ENCODE measurements around the gene BIRC3. TPM values are rescaled to one million over a fixed set of nuclear protein-coding genes. Genes with fewer than 3 reads are reported as not detected.

BIRC3 gene
- total RNA-seq, 6 experiments from 2014 or later = 1.6 to 106 (median 15.2) TPM

DNA sequence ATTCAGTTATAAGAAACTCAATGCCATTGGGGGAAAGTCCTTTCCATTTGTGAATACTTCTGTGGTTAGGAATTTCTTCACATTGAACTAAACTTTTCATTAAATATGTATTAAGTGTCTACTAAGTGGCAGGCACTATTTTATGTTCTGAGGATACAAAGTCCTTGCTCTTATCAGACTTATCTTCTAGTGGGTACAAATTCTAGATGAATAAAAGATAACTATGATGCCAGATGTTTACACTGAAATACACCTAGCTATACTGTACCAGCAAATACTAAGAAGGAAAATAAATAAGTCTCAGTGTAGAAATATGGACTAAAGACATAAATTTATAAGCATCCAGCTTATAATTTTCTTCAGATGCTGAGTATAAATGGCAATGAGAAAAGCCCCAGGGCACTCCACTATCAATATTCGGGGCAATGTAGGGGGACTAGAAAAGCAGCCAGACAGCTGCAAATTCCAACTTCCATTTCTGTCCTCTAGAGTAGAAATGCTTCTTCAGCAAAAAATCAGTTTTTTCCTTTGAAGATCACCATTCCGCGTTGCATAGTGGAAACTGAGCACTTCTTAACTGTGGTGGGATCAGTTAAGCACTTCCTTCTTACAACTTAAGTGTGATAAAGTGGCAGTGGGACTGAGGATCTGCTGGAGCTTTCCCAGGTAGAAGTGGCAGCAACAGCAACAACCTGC is 11.8 kb upstream of the BIRC3 start:
- Histone ChIP-seq H3K27me3 (no peaks in the 10 kb centered on the region), H3K36me3 (no peaks in the 10 kb centered on the region), H3K27ac (no peak overlapping the region), H3K4me3 (no peak overlapping the region), H3K4me1 (no peaks in the 10 kb centered on the region), H3K9me3 (no peaks in the 10 kb centered on the region)
- ATAC-seq = no peak
- TF ChIP-seq CTCF (IDR thresholded peaks at IDR 0.05) (no peak), POLR2A (IDR thresholded peaks at IDR 0.05) (no peak)
- intact Hi-C loops (cut with DNase I) = no loop called here
- 56% methylated on average over 3 of the region's 3 CpGs for WGBS (ENCODE audit: insufficient coverage, low coverage, low lambda C conversion rate, missing lambda C conversion rate)
- no peak for DNase-seq

GRCh38 chr11:102306048-102306597 is 11.2 kb upstream of the BIRC3 start:
- no peaks in the 10 kb centered on the region for H3K4me1 ChIP-seq
- H3K9me3 ChIP-seq = no peaks in the 10 kb centered on the region
- H3K4me3 ChIP-seq = no peak overlapping the region
- no peaks in the 10 kb centered on the region for H3K36me3 ChIP-seq
- no peaks in the 10 kb centered on the region for H3K27me3 ChIP-seq
- H3K27ac ChIP-seq = no peak overlapping the region
- no peak for TF ChIP-seq CTCF (IDR thresholded peaks at IDR 0.05)
- no peak for TF ChIP-seq POLR2A (IDR thresholded peaks at IDR 0.05)
- intact Hi-C loops (cut with DNase I) = no loop called here
- ATAC-seq = peak in 2 of 4 donors; percentile 25 to 36
- no peak for DNase-seq
- 95% methylated on average over 5 of the region's 5 CpGs for WGBS (ENCODE audit: insufficient coverage, low coverage, low lambda C conversion rate, missing lambda C conversion rate)

DNA sequence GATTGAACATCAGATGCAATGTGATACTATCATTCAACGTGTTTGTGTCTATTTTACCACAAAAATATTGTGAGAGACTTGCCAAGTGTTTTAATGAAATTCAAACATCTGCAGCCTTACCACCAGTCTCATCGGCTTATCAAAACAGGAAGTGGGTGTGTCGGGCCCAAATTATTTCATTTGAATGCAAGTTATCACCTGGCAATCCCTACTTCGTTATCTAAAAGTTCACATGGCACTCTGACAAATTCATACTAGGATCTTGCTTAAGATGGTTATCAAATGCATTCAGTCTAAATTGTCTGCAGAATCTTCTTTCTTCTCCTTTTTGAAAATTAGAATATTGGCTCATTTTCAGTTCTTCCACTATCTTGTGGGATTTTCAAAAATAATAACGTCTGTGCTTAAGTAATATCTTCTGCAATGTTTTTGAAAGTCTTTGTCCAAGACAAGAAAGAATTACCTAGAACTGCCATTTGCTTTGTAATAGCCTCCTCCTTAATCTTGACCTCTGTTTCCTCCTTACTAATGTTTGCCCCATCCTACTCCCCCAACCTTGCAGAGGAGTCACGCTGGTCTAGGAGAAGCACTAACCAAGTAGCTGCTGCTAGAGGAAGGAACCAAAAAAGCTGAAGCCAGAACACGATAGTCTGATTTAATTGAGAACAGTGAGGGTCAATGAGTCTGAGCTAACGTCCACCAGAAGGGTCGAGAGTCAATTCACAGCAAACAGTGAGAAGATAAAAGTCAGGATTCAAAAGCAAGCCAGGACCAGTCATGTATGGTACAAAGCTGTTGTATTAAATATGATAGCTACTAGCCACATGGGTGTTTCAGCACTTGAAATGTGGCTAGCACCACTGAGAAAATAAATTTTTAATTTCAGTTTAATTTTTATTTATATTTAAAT is 10.2 kb upstream of the BIRC3 start:
- ATAC-seq (peak in 1 of 4 donors; percentile 46), DNase-seq (no peak)
- Histone ChIP-seq H3K4me3 (no peak overlapping the region), H3K27me3 (no peaks in the 10 kb centered on the region), H3K27ac (no peak overlapping the region), H3K36me3 (no peaks in the 10 kb centered on the region), H3K4me1 (no peaks in the 10 kb centered on the region), H3K9me3 (no peaks in the 10 kb centered on the region)
- WGBS (ENCODE audit: insufficient coverage, low coverage, low lambda C conversion rate, missing lambda C conversion rate) = 32% methylated on average over 9 of the region's 9 CpGs
- intact Hi-C loops (cut with DNase I) = no loop called here
- TF ChIP-seq CTCF (IDR thresholded peaks at IDR 0.05) (no peak), POLR2A (IDR thresholded peaks at IDR 0.05) (no peak)

DNA sequence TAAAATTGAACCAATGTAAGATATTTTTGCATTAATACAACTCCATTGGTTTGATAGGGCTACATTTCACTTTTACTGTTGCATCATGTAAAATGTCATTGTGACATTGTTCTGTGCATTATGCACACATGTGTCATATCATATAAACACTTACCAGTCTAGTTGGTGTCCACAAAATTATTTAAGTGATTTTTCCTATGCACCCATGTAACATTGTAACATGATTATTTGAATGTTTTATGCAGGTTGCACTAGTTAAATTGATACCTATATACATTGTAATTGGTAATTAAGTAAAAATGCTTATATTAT is 9.6 kb upstream of the BIRC3 start:
- no peaks in the 10 kb centered on the region for H3K36me3 ChIP-seq
- H3K9me3 ChIP-seq = no peaks in the 10 kb centered on the region
- H3K4me1 ChIP-seq = no peaks in the 10 kb centered on the region
- no peak overlapping the region for H3K27ac ChIP-seq
- ATAC-seq (no peak), DNase-seq (no peak)
- no peaks in the 10 kb centered on the region for H3K27me3 ChIP-seq
- TF ChIP-seq CTCF (IDR thresholded peaks at IDR 0.05) (no peak), POLR2A (IDR thresholded peaks at IDR 0.05) (no peak)
- intact Hi-C loops (cut with DNase I) = no loop called here
- H3K4me3 ChIP-seq = no peak overlapping the region

Data from right lobe of liver (tissue), 6 donors.